ENCODE data around the gene IFT88. TPM values are rescaled to one million over a fixed set of nuclear protein-coding genes. Genes with fewer than 3 reads are reported as not detected.

The IFT88 gene
- polyA plus RNA-seq, 3 donors: 2.9 to 4.5 (median 4.1) TPM

- Histone ChIP-seq H4K20me1 (ENCODE audit: insufficient read depth, low read length) (peaks cover 5% of the 10 kb centered on the region), H3K9me3 (replicated peaks in 1 of 2; ENCODE audit: control insufficient read depth in 1 of 2, insufficient read depth in 1 of 2, low read length in 2 of 2) (no peaks in the 10 kb centered on the region), H3K27me3 (ENCODE audit: control insufficient read depth in 2 of 2, insufficient read depth in 2 of 2, low read length in 2 of 2) (no peaks in the 10 kb centered on the region), H3K36me3 (replicated peaks in 1 of 2; ENCODE audit: control insufficient read depth in 1 of 2, insufficient read depth in 2 of 2, low read length in 2 of 2) (no peaks in the 10 kb centered on the region), H2AFZ (ENCODE audit: insufficient read depth, low read depth, low read length, poor library complexity, severe bottlenecking) (no peak overlapping the region), H3K27ac (ENCODE audit: low read depth in 1 of 2, low read length in 2 of 2) (no peak overlapping the region), H3K4me2 (replicated peaks; ENCODE audit: extremely low read depth, low read length, poor library complexity, severe bottlenecking) (no peak overlapping the region), H3K4me3 (replicated peaks in 1 of 3; ENCODE audit: low read depth in 2 of 3, low read length in 3 of 3) (no peak overlapping the region), H3K79me2 (ENCODE audit: insufficient read depth, low read length) (peaks cover 17% of the 10 kb centered on the region), H3K4me1 (ENCODE audit: control insufficient read depth in 1 of 2, insufficient read depth in 2 of 2, low read length in 2 of 2) (peaks cover 10 to 20% of the 10 kb centered on the region in 2 donors), H3K9ac (ENCODE audit: insufficient read depth, low read length, poor library complexity, severe bottlenecking) (no peak overlapping the region)
- no peak overlapping the region for H3K27ac Mint-ChIP-seq
- no peaks in the 10 kb centered on the region for H3K27me3 Mint-ChIP-seq (ENCODE audit: low read depth in 3 of 3)
- H3K4me1 Mint-ChIP-seq: peaks cover 24% of the 10 kb centered on the region
- H3K36me3 Mint-ChIP-seq: peaks cover 3 to 4% of the 10 kb centered on the region in 2 donors
- H3K4me3 Mint-ChIP-seq: no peak overlapping the region
- intact Hi-C loops (cut with micrococcal nuclease): loop anchor here in 1 of 2 donors (10.0 kb wide), 1 partner anchor 53 kb away; no protein-coding TSS in a partner anchor
- DNase-seq: no peak
- H3K9me3 Mint-ChIP-seq: no peaks in the 10 kb centered on the region
- 100% methylated on average over 2 of the region's 5 CpGs for WGBS (ENCODE audit: insufficient coverage)
- TF ChIP-seq CTCF (IDR thresholded peaks at IDR 0.05): no peak
Measured at GRCh38 chr13:20521364-20522115, 45.4 kb upstream of the IFT88 start.

GRCh38 chr13:20525144-20525600 lies 41.8 kb upstream of the IFT88 start:
- intact Hi-C loops (cut with micrococcal nuclease): loop anchor here (5.0 to 10.0 kb wide), 2 partner anchors 42 to 50 kb away; partner anchors contain the start of gene IFT88 (in 1 of the 2)

More at GRCh38 chr13:20525144-20525600, 41.8 kb upstream of the IFT88 start:
- H3K27me3 Mint-ChIP-seq (ENCODE audit: low read depth in 3 of 3): peaks cover 0 to 1% (median 0%) of the 10 kb centered on the region in 3 donors
- H3K36me3 Mint-ChIP-seq: no peaks in the 10 kb centered on the region
- H3K27ac Mint-ChIP-seq: peak overlapping the region; percentile 66 to 91 (median 85)
- H3K4me3 Mint-ChIP-seq: peak overlapping the region; percentile 91 to 97
- peak overlapping the region; percentile 95 for H3K9ac ChIP-seq (ENCODE audit: insufficient read depth, low read length, poor library complexity, severe bottlenecking)
- H3K9me3 ChIP-seq (replicated peaks in 1 of 2; ENCODE audit: control insufficient read depth in 1 of 2, insufficient read depth in 1 of 2, low read length in 2 of 2): no peaks in the 10 kb centered on the region
- peak in 2 of 3 donors; percentile 14 to 26 for DNase-seq
- H3K79me2 ChIP-seq (ENCODE audit: insufficient read depth, low read length): peaks cover 17% of the 10 kb centered on the region
- TF ChIP-seq CTCF (IDR thresholded peaks at IDR 0.05): no peak
- H3K27me3 ChIP-seq (ENCODE audit: control insufficient read depth in 2 of 2, insufficient read depth in 2 of 2, low read length in 2 of 2): no peaks in the 10 kb centered on the region
- H3K9me3 Mint-ChIP-seq: peaks cover 0 to 3% (median 0%) of the 10 kb centered on the region in 7 donors
- no peaks in the 10 kb centered on the region for H3K36me3 ChIP-seq (replicated peaks in 1 of 2; ENCODE audit: control insufficient read depth in 1 of 2, insufficient read depth in 2 of 2, low read length in 2 of 2)
- peak overlapping the region; percentile 45 to 86 (median 57) for H3K4me3 ChIP-seq (replicated peaks in 1 of 3; ENCODE audit: low read depth in 2 of 3, low read length in 3 of 3)
- peak overlapping the region; percentile 86 for H3K4me2 ChIP-seq (replicated peaks; ENCODE audit: extremely low read depth, low read length, poor library complexity, severe bottlenecking)
- H2AFZ ChIP-seq (ENCODE audit: insufficient read depth, low read depth, low read length, poor library complexity, severe bottlenecking): peak overlapping the region; percentile 83
- peaks cover 17 to 32% of the 10 kb centered on the region in 2 donors for H3K4me1 ChIP-seq (ENCODE audit: control insufficient read depth in 1 of 2, insufficient read depth in 2 of 2, low read length in 2 of 2)
- 2% methylated on average over 37 of the region's 37 CpGs for WGBS (ENCODE audit: insufficient coverage)
- peaks cover 3% of the 10 kb centered on the region for H4K20me1 ChIP-seq (ENCODE audit: insufficient read depth, low read length)
- H3K27ac ChIP-seq (ENCODE audit: low read depth in 1 of 2, low read length in 2 of 2): peak overlapping the region; percentile 7 to 97
- peaks cover 37% of the 10 kb centered on the region for H3K4me1 Mint-ChIP-seq
